HepG2 (cell line): ENCODE data around the gene SF3A2. TPM values are rescaled to one million over a fixed set of nuclear protein-coding genes. Genes with fewer than 3 reads are reported as not detected.

Experiments
- AKAP8 ChIP-seq: sonication (generic); formaldehyde crosslinking; IDR thresholded peaks from 2 replicates; pipeline ENCODE4 v1.5.1; 2020; ENCODE audit warnings: mild to moderate bottlenecking, missing genetic modification reagents
- CENPT ChIP-seq: sonication (generic); formaldehyde crosslinking; IDR thresholded peaks from 2 replicates; pipeline ENCODE4 v1.8.0; 2022; ENCODE audit warnings: low read depth, mild to moderate bottlenecking, moderate library complexity, missing genetic modification reagents
- EZH2 ChIP-seq: conservative IDR thresholded peaks from 2 replicates; pipeline ENCODE4 v1.6.1; 2012; ENCODE audit warnings: mild to moderate bottlenecking, low read depth, low read length, moderate library complexity
- HES4 ChIP-seq: sonication (generic); formaldehyde crosslinking; IDR thresholded peaks from 2 replicates; pipeline ENCODE4 v1.9.0; 2021; ENCODE audit warnings: mild to moderate bottlenecking, missing genetic modification reagents, borderline replicate concordance
- PITX1 ChIP-seq: sonication (generic); formaldehyde crosslinking; IDR thresholded peaks from 2 replicates; pipeline ENCODE4 v1.5.1; 2020; ENCODE audit warnings: mild to moderate bottlenecking, missing genetic modification reagents
- SOX13 ChIP-seq, 3 experiments: fragments of 450-650 bp in 1 of 3; sonication (generic) in 1 of 3; formaldehyde crosslinking in 1 of 3; IDR thresholded peaks in 2 of 3; conservative IDR thresholded peaks in 1 of 3; 2 replicates each; pipeline versions ENCODE4 v1.5.0 to v1.6.1; 2016 to 2020; ENCODE audit warnings: antibody characterized with exemption in 1 of 3, mild to moderate bottlenecking in 1 of 3, missing compliant biosample characterization in 1 of 3, missing genetic modification reagents in 1 of 3, moderate library complexity in 1 of 3
- ZNF235 ChIP-seq: sonication (generic); formaldehyde crosslinking; IDR thresholded peaks from 2 replicates; pipeline ENCODE4 v1.8.1; 2023; ENCODE audit warnings: mild to moderate bottlenecking, missing genetic modification reagents, borderline replicate concordance
- ZNF878 ChIP-seq: sonication (generic); formaldehyde crosslinking; IDR thresholded peaks from 2 replicates; pipeline ENCODE4 v1.8.1; 2023; ENCODE audit warnings: mild to moderate bottlenecking, missing genetic modification reagents, moderate library complexity
- polyA plus RNA-seq, 8 experiments: library from polyadenylated mRNA; depleted of rRNA in 3 of 8; stranded (reverse) in 7 of 8; unstranded in 1 of 8; fragments of >200 nt; fragmentation: Illumina TruSeq in 4 of 8; extraction: Trizol in 4 of 8; gene quantifications; 2 replicates each; pipeline versions ENCODE4 v1.2.1 to v1.2.3, GENCODE V29; 2011 to 2016; ENCODE audit warnings: low read depth in 4 of 8, missing spikeins in 1 of 8, mixed read lengths in 1 of 8; ENCODE audit not compliant: insufficient read depth in 1 of 8
- total RNA-seq, 5 experiments: library from RNA; depleted of rRNA; stranded (reverse); fragments of >200 nt; fragmentation: Illumina TruSeq; extraction: Trizol; gene quantifications; 2 replicates each; pipeline ENCODE4 v1.2.3, GENCODE V29; 2016; ENCODE audit warnings: low read depth in 1 of 5
- TF ChIP-seq, protein P1 (sequence below): sonication (generic); formaldehyde crosslinking; IDR thresholded peaks from 2 replicates; pipeline ENCODE4 v1.5.1; 2020; ENCODE audit warnings: mild to moderate bottlenecking, missing genetic modification reagents, moderate library complexity
- TF ChIP-seq, protein P2 (sequence below): sonication (generic); formaldehyde crosslinking; IDR thresholded peaks from 2 replicates; pipeline ENCODE4 v1.4.0; 2020; ENCODE audit warnings: missing genetic modification reagents, borderline replicate concordance
- TF ChIP-seq, protein P3 (sequence below): sonication (generic); formaldehyde crosslinking; IDR thresholded peaks from 2 replicates; pipeline ENCODE4 v1.5.1; 2020; ENCODE audit warnings: mild to moderate bottlenecking, missing genetic modification reagents, moderate library complexity
- TF ChIP-seq, protein P4 (sequence below): sonication (generic); formaldehyde crosslinking; IDR thresholded peaks from 2 replicates; pipeline ENCODE4 v1.4.0; 2020; ENCODE audit warnings: missing genetic modification reagents

Gene SF3A2
- total and polyA plus RNA-seq, 2 of the 13 experiments (the other 11 are each of a cell fraction or from before 2014, with no cell fraction given) = 8.6 to 8.8 TPM

DNA sequence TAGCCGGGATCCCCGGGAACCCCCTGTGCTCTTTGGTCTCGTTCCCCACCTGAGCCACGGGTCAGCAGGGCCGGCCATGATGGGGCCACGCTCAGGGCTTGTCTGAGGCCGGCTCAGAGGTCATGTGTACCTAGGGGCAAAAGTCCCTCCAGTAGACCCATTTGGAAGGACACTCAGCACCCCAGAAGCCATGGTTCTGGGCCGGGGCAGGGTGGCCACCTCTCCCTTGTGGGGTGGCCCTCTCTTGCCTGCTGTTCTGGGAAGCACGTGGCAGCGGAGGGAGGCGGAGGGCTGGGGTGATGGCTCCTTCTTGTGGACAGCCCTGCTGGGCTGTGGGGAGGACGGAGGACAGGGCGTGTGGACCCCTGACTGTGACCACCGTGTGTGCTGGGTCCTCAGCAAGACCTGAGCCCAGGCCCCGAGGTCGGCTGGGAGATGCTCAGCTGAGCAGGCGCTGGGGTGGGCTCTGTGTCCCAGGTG lies 51.8 kb downstream of the SF3A2 start (continued):
- TF ChIP-seq, protein P1, sequence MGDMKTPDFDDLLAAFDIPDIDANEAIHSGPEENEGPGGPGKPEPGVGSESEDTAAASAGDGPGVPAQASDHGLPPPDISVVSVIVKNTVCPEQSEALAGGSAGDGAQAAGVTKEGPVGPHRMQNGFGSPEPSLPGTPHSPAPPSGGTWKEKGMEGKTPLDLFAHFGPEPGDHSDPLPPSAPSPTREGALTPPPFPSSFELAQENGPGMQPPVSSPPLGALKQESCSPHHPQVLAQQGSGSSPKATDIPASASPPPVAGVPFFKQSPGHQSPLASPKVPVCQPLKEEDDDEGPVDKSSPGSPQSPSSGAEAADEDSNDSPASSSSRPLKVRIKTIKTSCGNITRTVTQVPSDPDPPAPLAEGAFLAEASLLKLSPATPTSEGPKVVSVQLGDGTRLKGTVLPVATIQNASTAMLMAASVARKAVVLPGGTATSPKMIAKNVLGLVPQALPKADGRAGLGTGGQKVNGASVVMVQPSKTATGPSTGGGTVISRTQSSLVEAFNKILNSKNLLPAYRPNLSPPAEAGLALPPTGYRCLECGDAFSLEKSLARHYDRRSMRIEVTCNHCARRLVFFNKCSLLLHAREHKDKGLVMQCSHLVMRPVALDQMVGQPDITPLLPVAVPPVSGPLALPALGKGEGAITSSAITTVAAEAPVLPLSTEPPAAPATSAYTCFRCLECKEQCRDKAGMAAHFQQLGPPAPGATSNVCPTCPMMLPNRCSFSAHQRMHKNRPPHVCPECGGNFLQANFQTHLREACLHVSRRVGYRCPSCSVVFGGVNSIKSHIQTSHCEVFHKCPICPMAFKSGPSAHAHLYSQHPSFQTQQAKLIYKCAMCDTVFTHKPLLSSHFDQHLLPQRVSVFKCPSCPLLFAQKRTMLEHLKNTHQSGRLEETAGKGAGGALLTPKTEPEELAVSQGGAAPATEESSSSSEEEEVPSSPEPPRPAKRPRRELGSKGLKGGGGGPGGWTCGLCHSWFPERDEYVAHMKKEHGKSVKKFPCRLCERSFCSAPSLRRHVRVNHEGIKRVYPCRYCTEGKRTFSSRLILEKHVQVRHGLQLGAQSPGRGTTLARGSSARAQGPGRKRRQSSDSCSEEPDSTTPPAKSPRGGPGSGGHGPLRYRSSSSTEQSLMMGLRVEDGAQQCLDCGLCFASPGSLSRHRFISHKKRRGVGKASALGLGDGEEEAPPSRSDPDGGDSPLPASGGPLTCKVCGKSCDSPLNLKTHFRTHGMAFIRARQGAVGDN = peak; percentile 93
- no peak for TF ChIP-seq CENPT (CRISPR knock-in tag)
- TF ChIP-seq ZNF235 = 0 out of 2 replicates have a peak, but pooled peaks have one; percentile 21
- peak; percentile 58; the same call in 1 of the 2 replicates for TF ChIP-seq HES4 (CRISPR knock-in tag)
- no peak for TF ChIP-seq SOX13 (IDR thresholded peaks at IDR 0.05)
- TF ChIP-seq SOX13 (CRISPR knock-in tag; conservative IDR thresholded peaks at IDR 0.05 in 1 of 2, IDR thresholded peaks at IDR 0.05 in 1 of 2) = no peak
- 0 out of 2 replicates have a peak, but pooled peaks have one; percentile 57 for TF ChIP-seq AKAP8 (CRISPR knock-in tag)
- TF ChIP-seq PITX1 (CRISPR knock-in tag) = peak; percentile 51; the same call in 1 of the 2 replicates
- TF ChIP-seq, protein P2, sequence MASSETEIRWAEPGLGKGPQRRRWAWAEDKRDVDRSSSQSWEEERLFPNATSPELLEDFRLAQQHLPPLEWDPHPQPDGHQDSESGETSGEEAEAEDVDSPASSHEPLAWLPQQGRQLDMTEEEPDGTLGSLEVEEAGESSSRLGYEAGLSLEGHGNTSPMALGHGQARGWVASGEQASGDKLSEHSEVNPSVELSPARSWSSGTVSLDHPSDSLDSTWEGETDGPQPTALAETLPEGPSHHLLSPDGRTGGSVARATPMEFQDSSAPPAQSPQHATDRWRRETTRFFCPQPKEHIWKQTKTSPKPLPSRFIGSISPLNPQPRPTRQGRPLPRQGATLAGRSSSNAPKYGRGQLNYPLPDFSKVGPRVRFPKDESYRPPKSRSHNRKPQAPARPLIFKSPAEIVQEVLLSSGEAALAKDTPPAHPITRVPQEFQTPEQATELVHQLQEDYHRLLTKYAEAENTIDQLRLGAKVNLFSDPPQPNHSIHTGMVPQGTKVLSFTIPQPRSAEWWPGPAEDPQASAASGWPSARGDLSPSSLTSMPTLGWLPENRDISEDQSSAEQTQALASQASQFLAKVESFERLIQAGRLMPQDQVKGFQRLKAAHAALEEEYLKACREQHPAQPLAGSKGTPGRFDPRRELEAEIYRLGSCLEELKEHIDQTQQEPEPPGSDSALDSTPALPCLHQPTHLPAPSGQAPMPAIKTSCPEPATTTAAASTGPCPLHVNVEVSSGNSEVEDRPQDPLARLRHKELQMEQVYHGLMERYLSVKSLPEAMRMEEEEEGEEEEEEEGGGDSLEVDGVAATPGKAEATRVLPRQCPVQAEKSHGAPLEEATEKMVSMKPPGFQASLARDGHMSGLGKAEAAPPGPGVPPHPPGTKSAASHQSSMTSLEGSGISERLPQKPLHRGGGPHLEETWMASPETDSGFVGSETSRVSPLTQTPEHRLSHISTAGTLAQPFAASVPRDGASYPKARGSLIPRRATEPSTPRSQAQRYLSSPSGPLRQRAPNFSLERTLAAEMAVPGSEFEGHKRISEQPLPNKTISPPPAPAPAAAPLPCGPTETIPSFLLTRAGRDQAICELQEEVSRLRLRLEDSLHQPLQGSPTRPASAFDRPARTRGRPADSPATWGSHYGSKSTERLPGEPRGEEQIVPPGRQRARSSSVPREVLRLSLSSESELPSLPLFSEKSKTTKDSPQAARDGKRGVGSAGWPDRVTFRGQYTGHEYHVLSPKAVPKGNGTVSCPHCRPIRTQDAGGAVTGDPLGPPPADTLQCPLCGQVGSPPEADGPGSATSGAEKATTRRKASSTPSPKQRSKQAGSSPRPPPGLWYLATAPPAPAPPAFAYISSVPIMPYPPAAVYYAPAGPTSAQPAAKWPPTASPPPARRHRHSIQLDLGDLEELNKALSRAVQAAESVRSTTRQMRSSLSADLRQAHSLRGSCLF = no peak
- no peak for TF ChIP-seq ZNF878
- no peak for TF ChIP-seq EZH2
- TF ChIP-seq, protein P3, sequence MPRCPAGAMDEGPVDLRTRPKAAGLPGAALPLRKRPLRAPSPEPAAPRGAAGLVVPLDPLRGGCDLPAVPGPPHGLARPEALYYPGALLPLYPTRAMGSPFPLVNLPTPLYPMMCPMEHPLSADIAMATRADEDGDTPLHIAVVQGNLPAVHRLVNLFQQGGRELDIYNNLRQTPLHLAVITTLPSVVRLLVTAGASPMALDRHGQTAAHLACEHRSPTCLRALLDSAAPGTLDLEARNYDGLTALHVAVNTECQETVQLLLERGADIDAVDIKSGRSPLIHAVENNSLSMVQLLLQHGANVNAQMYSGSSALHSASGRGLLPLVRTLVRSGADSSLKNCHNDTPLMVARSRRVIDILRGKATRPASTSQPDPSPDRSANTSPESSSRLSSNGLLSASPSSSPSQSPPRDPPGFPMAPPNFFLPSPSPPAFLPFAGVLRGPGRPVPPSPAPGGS (CRISPR knock-in tag) = peak; percentile 62; the same call in 1 of the 2 replicates
- TF ChIP-seq, protein P4, sequence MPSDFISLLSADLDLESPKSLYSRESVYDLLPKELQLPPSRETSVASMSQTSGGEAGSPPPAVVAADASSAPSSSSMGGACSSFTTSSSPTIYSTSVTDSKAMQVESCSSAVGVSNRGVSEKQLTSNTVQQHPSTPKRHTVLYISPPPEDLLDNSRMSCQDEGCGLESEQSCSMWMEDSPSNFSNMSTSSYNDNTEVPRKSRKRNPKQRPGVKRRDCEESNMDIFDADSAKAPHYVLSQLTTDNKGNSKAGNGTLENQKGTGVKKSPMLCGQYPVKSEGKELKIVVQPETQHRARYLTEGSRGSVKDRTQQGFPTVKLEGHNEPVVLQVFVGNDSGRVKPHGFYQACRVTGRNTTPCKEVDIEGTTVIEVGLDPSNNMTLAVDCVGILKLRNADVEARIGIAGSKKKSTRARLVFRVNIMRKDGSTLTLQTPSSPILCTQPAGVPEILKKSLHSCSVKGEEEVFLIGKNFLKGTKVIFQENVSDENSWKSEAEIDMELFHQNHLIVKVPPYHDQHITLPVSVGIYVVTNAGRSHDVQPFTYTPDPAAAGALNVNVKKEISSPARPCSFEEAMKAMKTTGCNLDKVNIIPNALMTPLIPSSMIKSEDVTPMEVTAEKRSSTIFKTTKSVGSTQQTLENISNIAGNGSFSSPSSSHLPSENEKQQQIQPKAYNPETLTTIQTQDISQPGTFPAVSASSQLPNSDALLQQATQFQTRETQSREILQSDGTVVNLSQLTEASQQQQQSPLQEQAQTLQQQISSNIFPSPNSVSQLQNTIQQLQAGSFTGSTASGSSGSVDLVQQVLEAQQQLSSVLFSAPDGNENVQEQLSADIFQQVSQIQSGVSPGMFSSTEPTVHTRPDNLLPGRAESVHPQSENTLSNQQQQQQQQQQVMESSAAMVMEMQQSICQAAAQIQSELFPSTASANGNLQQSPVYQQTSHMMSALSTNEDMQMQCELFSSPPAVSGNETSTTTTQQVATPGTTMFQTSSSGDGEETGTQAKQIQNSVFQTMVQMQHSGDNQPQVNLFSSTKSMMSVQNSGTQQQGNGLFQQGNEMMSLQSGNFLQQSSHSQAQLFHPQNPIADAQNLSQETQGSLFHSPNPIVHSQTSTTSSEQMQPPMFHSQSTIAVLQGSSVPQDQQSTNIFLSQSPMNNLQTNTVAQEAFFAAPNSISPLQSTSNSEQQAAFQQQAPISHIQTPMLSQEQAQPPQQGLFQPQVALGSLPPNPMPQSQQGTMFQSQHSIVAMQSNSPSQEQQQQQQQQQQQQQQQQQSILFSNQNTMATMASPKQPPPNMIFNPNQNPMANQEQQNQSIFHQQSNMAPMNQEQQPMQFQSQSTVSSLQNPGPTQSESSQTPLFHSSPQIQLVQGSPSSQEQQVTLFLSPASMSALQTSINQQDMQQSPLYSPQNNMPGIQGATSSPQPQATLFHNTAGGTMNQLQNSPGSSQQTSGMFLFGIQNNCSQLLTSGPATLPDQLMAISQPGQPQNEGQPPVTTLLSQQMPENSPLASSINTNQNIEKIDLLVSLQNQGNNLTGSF = no peak
